SH-SY5Y (cell line): ENCODE results near the gene IL22RA1.

Source experiments
- GATA2 ChIP-seq: IDR thresholded peaks from 2 replicates; pipeline ENCODE4 v1.6.1; 2011; ENCODE audit warnings: mild to moderate bottlenecking, low read depth, low read length
- GATA3 ChIP-seq: IDR thresholded peaks from 2 replicates; pipeline ENCODE4 v1.6.1; 2011; ENCODE audit warnings: low read depth, mild to moderate bottlenecking, low read length, moderate library complexity

DNA sequence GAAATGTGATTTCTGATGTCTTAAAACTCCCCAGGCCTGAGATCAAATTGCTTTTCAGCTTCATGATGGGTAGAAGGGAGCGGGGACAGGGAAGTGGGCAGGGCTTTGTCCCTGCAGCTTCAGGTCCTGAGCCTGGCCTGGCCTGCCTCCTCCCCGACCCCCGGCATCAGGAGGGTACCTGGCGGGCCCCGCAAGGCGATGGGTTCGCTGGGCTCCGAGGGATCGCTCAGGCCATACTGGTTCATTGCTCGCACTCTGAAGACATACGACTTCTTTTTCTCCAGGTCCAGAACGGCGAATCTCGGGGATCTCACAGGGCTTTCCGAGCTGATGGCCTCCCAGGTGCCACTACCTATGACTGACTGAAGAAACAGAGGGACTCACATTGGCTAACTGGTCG, 56.5 kb downstream of the IL22RA1 start:
- TF ChIP-seq GATA2: no peak
- TF ChIP-seq GATA3: no peak
